Gastroesophageal sphincter (tissue), 3 donors: Measurements from ENCODE around the gene SLC25A10.

Experiments used
- EP300 ChIP-seq: sonication (generic); formaldehyde crosslinking; IDR thresholded peaks from one replicate; pipeline ENCODE4 v1.6.1; 2017; ENCODE audit warnings: antibody characterized with exemption, mild to moderate bottlenecking
- POLR2A ChIP-seq, 2 donors: fragments of 450-650 bp; IDR thresholded peaks; one replicate each; pipeline ENCODE4 v1.6.1; 2017; ENCODE audit warnings: antibody characterized with exemption in 2 of 2, mild to moderate bottlenecking in 2 of 2, moderate library complexity in 1 of 2
- TF ChIP-seq, protein P1 (sequence below), 4 experiments: fragments of 200-600 bp in 2 of 4; fragments of 450-650 bp in 2 of 4; sonication (generic) in 1 of 4; IDR thresholded peaks; one replicate each; pipeline ENCODE4 v1.5.1; 2017 to 2019; ENCODE audit warnings: antibody characterized with exemption in 4 of 4, mild to moderate bottlenecking in 2 of 4, moderate library complexity in 2 of 4

DNA sequence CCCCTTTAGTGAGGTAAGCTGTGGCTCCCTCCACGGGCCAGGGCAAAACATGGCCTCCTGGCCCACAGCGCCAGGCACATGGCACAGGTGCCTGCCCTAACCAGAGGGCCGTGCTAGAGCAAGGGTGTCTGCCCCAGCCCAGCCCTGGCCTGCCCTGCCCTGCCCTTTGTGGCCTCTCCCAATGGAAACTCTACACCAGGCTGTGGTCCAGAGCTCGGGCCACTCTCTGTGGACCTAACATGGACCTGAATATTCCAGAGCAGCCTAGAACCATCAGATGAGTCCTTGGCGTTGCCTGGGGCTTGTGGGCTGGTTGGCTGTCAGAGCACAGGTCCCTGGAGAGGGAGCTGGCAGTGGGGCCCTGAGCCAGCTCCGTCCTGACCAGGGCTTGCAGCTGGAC lies 16.9 kb upstream of the SLC25A10 start:
- TF ChIP-seq, protein P1, sequence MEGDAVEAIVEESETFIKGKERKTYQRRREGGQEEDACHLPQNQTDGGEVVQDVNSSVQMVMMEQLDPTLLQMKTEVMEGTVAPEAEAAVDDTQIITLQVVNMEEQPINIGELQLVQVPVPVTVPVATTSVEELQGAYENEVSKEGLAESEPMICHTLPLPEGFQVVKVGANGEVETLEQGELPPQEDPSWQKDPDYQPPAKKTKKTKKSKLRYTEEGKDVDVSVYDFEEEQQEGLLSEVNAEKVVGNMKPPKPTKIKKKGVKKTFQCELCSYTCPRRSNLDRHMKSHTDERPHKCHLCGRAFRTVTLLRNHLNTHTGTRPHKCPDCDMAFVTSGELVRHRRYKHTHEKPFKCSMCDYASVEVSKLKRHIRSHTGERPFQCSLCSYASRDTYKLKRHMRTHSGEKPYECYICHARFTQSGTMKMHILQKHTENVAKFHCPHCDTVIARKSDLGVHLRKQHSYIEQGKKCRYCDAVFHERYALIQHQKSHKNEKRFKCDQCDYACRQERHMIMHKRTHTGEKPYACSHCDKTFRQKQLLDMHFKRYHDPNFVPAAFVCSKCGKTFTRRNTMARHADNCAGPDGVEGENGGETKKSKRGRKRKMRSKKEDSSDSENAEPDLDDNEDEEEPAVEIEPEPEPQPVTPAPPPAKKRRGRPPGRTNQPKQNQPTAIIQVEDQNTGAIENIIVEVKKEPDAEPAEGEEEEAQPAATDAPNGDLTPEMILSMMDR (IDR thresholded peaks at IDR 0.05): no peak
- TF ChIP-seq POLR2A (IDR thresholded peaks at IDR 0.05): no peak
- TF ChIP-seq EP300: no peak
